ENCODE results near the gene INSC.
A peak's percentile ranks its signal among the peaks of the same experiment; 100 is the strongest.

INSC gene

DNA sequence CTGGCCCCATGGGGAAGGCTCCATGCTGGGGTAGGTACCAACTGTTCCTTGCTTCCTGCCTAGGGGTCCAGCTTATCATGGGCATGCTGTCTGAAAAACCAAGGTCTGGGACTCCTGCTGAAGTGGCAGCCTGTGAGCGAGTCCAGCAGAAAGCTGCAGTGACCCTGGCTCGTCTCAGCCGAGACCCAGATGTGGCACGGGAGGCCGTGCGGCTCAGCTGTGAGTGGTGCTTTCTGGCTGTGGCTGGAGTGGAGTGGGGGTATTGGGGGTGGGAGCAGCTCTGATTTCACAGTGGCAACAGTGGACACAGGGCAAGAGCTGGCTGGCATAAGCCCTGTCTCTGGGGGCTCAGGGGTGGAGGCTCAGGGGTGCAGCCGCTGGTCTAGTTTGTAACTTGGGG lies 124.1 kb downstream of the INSC start:
- Histone ChIP-seq H3K9me3 (no peaks in the 10 kb centered on the region), H3K4me1 (no peaks in the 10 kb centered on the region), H3K4me3 (no peak overlapping the region), H3K36me3 (replicated peaks) (no peaks in the 10 kb centered on the region), H3K27me3 (ENCODE audit: low read depth) (no peaks in the 10 kb centered on the region)
- in situ Hi-C loops (cut with MboI; ENCODE audit: low sequenced_read_pairs): no loop called here
- DNase-seq (ENCODE audit: low spot score in 2 of 2): no peak

- in situ Hi-C loops (cut with MboI; ENCODE audit: low sequenced_read_pairs): no loop called here
- H3K4me1 ChIP-seq: no peaks in the 10 kb centered on the region
- no peaks in the 10 kb centered on the region for H3K27me3 ChIP-seq (ENCODE audit: low read depth)
- H3K4me3 ChIP-seq: no peak overlapping the region
- no peaks in the 10 kb centered on the region for H3K36me3 ChIP-seq (replicated peaks)
- H3K9me3 ChIP-seq: no peaks in the 10 kb centered on the region
- DNase-seq (ENCODE audit: low spot score in 2 of 2): no peak
Observed at GRCh38 chr11:15248749-15249148, 134.0 kb downstream of the INSC start.

- no peaks in the 10 kb centered on the region for H3K4me1 ChIP-seq
- in situ Hi-C loops (cut with MboI; ENCODE audit: low sequenced_read_pairs): no loop called here
- no peak overlapping the region for H3K4me3 ChIP-seq
- H3K27me3 ChIP-seq (ENCODE audit: low read depth): no peaks in the 10 kb centered on the region
- no peaks in the 10 kb centered on the region for H3K36me3 ChIP-seq (replicated peaks)
- DNase-seq (ENCODE audit: low spot score in 2 of 2): peak in 1 of 2 experiments; percentile 15
- no peaks in the 10 kb centered on the region for H3K9me3 ChIP-seq
Observed at GRCh38 chr11:15258433-15259165, 143.9 kb downstream of the INSC start.

- no peaks in the 10 kb centered on the region for H3K9me3 ChIP-seq
- no peaks in the 10 kb centered on the region for H3K36me3 ChIP-seq (replicated peaks)
- no peaks in the 10 kb centered on the region for H3K4me1 ChIP-seq
- DNase-seq (ENCODE audit: low spot score in 2 of 2): no peak
- no peak overlapping the region for H3K4me3 ChIP-seq
- H3K27me3 ChIP-seq (ENCODE audit: low read depth): no peaks in the 10 kb centered on the region
- in situ Hi-C loops (cut with MboI; ENCODE audit: low sequenced_read_pairs): no loop called here
Observed at GRCh38 chr11:15266999-15267398, 152.3 kb downstream of the INSC start.

GRCh38 chr11:15268598-15268997 lies 153.9 kb downstream of the INSC start:
- DNase-seq (ENCODE audit: low spot score in 2 of 2): no peak
- H3K4me1 ChIP-seq: no peaks in the 10 kb centered on the region
- H3K27me3 ChIP-seq (ENCODE audit: low read depth): no peaks in the 10 kb centered on the region
- H3K9me3 ChIP-seq: no peaks in the 10 kb centered on the region
- H3K36me3 ChIP-seq (replicated peaks): no peaks in the 10 kb centered on the region
- in situ Hi-C loops (cut with MboI; ENCODE audit: low sequenced_read_pairs): no loop called here
- no peak overlapping the region for H3K4me3 ChIP-seq

DNA sequence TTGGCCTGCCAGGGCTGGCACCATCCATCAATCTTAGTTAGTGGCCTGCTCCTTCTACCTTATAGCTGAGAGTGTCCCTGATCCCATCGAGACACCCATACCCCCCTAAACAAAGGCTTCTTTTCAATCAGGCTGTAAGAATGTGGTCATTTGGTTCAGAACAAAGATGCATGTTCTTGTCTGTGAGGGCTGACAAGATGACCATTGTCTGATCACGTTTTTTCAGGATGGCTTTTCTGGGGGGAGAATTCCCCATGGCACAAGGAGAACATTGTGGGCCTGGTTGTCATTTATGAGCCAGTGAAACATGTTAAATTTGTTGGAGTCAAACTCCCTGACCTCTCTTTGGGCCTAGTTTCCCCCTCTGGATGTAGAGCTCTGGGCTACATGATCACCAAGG lies 160.4 kb downstream of the INSC start:
- Histone ChIP-seq H3K36me3 (replicated peaks) (no peaks in the 10 kb centered on the region), H3K4me3 (no peak overlapping the region), H3K9me3 (no peaks in the 10 kb centered on the region), H3K27me3 (ENCODE audit: low read depth) (no peaks in the 10 kb centered on the region), H3K4me1 (no peaks in the 10 kb centered on the region)
- in situ Hi-C loops (cut with MboI; ENCODE audit: low sequenced_read_pairs): no loop called here
- no peak for DNase-seq (ENCODE audit: low spot score in 2 of 2)

DNA sequence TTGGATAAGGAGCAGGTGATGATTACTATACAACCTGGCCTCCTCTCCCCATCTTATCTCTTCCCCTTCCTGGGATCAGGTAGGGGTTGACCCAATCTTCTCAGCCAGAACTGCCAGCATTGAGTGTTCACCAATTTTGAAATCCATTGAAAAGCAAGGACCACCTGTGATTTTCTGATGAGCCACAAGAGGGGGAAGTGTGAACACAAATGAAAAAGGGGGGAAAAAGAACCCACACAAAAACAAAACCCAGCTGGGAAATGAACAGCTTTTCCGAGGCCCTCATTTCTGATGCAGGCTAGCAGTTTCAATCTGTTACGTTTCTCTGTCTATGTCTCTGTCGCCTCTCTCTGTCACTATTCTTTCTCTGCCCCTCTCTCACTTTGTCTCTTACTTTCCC lies 161.9 kb downstream of the INSC start:
- H3K4me3 ChIP-seq: no peak overlapping the region
- no peak for DNase-seq (ENCODE audit: low spot score in 2 of 2)
- in situ Hi-C loops (cut with MboI; ENCODE audit: low sequenced_read_pairs): no loop called here
- no peaks in the 10 kb centered on the region for H3K27me3 ChIP-seq (ENCODE audit: low read depth)
- no peaks in the 10 kb centered on the region for H3K36me3 ChIP-seq (replicated peaks)
- H3K9me3 ChIP-seq: no peaks in the 10 kb centered on the region
- H3K4me1 ChIP-seq: no peaks in the 10 kb centered on the region

DNA sequence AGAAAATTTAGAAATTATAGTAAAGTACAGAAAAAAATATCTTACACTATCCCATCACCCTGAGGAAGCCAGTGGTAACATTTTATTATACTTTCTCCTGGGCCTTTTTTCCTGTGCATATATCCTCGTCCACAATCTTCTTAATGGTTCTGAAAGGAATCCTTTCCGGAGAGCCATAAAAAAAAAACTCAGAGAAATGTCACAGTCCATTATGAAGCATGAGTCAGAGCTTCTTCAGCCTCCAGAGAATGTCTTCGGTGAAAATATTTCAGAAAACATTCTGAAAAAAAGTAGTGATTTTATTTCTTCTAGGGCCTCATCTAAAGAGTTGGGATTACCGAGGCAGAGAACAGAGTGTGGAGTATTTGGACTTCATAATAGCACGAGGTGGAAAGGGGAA lies 163.4 kb downstream of the INSC start:
- no peaks in the 10 kb centered on the region for H3K4me1 ChIP-seq
- H3K36me3 ChIP-seq (replicated peaks): no peaks in the 10 kb centered on the region
- H3K9me3 ChIP-seq: no peaks in the 10 kb centered on the region
- H3K4me3 ChIP-seq: no peak overlapping the region
- in situ Hi-C loops (cut with MboI; ENCODE audit: low sequenced_read_pairs): no loop called here
- no peak for DNase-seq (ENCODE audit: low spot score in 2 of 2)
- no peaks in the 10 kb centered on the region for H3K27me3 ChIP-seq (ENCODE audit: low read depth)

GRCh38 chr11:15280393-15280792 lies 165.7 kb downstream of the INSC start:
- H3K4me1 ChIP-seq: no peaks in the 10 kb centered on the region
- H3K4me3 ChIP-seq: no peak overlapping the region
- in situ Hi-C loops (cut with MboI; ENCODE audit: low sequenced_read_pairs): no loop called here
- DNase-seq (ENCODE audit: low spot score in 2 of 2): no peak
- no peaks in the 10 kb centered on the region for H3K36me3 ChIP-seq (replicated peaks)
- H3K9me3 ChIP-seq: no peaks in the 10 kb centered on the region
- H3K27me3 ChIP-seq (ENCODE audit: low read depth): no peaks in the 10 kb centered on the region

DNA sequence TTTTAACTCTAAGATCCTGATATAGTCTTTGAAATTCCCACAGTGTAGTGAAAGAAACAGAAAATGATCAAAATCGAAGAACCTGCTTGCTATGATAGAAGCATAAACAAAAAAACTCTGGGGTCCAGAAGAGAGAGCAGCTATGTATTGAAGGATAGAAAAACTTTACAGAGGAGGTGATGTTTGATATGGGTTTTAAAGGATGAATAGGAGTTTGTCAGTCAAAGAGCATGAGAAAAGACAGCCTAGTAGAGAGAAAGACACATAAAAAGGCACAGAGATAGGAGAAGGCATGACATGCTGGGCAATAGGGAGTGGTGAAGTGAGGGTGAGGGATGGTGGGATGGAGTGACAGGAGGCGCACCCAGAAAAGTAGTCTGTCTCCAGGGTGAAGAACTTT lies 168.0 kb downstream of the INSC start:
- no peaks in the 10 kb centered on the region for H3K27me3 ChIP-seq (ENCODE audit: low read depth)
- H3K4me3 ChIP-seq: no peak overlapping the region
- no peaks in the 10 kb centered on the region for H3K36me3 ChIP-seq (replicated peaks)
- no peak for DNase-seq (ENCODE audit: low spot score in 2 of 2)
- no peaks in the 10 kb centered on the region for H3K9me3 ChIP-seq
- in situ Hi-C loops (cut with MboI; ENCODE audit: low sequenced_read_pairs): no loop called here
- no peaks in the 10 kb centered on the region for H3K4me1 ChIP-seq

- no peaks in the 10 kb centered on the region for H3K27me3 ChIP-seq (ENCODE audit: low read depth)
Observed at GRCh38 chr11:15286465-15286864, 171.7 kb downstream of the INSC start.

GRCh38 chr11:15288863-15289262 lies 174.1 kb downstream of the INSC start:
- in situ Hi-C loops (cut with MboI; ENCODE audit: low sequenced_read_pairs): no loop called here
- Histone ChIP-seq H3K27me3 (ENCODE audit: low read depth) (no peaks in the 10 kb centered on the region), H3K4me3 (no peak overlapping the region), H3K4me1 (no peaks in the 10 kb centered on the region), H3K9me3 (no peaks in the 10 kb centered on the region), H3K36me3 (replicated peaks) (no peaks in the 10 kb centered on the region)
- no peak for DNase-seq (ENCODE audit: low spot score in 2 of 2)

More at GRCh38 chr11:15286465-15286864, 171.7 kb downstream of the INSC start:
- no peak overlapping the region for H3K4me3 ChIP-seq
- H3K4me1 ChIP-seq: no peaks in the 10 kb centered on the region
- in situ Hi-C loops (cut with MboI; ENCODE audit: low sequenced_read_pairs): no loop called here
- no peak for DNase-seq (ENCODE audit: low spot score in 2 of 2)
- H3K9me3 ChIP-seq: no peaks in the 10 kb centered on the region
- no peaks in the 10 kb centered on the region for H3K36me3 ChIP-seq (replicated peaks)

DNA sequence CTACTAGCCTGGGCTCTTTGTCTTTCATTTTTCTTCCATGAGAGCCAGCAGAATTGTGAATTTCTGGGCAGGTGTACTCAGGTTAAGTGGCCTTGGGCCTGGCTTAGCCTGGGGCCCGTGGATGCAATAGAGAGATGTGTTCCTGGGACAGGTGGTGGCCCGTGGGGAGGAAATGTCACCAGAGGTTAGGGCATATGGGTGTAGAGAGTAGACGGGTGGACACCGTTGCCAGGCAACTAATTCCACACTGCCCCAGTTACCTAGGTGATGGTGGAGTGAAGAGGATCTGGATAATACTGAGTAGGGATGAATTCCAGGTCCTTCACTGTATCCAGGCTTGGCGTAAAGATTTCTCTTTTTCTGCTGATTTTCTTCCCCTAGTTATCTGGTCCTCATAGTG lies 175.0 kb downstream of the INSC start:
- DNase-seq (ENCODE audit: low spot score in 2 of 2): no peak
- H3K36me3 ChIP-seq (replicated peaks): no peaks in the 10 kb centered on the region
- no peaks in the 10 kb centered on the region for H3K9me3 ChIP-seq
- H3K4me1 ChIP-seq: no peaks in the 10 kb centered on the region
- no peaks in the 10 kb centered on the region for H3K27me3 ChIP-seq (ENCODE audit: low read depth)
- H3K4me3 ChIP-seq: no peak overlapping the region
- in situ Hi-C loops (cut with MboI; ENCODE audit: low sequenced_read_pairs): no loop called here

DNA sequence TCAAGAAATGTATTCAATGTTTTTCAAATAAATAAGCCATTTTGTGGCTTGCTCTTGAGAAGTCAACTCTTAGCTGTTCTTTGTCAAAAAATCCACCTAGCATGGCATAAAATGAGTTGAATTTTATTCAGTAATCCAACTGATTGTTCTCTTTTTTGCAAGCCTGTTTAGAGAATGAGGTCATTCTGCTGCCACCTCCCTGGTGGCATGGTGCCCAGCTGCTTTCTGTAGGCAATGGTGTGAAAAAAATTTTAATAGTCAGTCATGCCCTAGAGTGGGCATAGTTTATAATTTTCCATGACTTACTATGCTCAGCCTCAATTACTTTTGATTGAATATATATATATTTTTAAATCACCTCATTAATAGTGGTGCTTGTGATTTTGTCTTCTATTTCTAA lies 177.2 kb downstream of the INSC start:
- in situ Hi-C loops (cut with MboI; ENCODE audit: low sequenced_read_pairs): no loop called here
- Histone ChIP-seq H3K9me3 (no peaks in the 10 kb centered on the region), H3K27me3 (ENCODE audit: low read depth) (no peaks in the 10 kb centered on the region), H3K4me3 (no peak overlapping the region), H3K4me1 (no peaks in the 10 kb centered on the region), H3K36me3 (replicated peaks) (no peaks in the 10 kb centered on the region)
- no peak for DNase-seq (ENCODE audit: low spot score in 2 of 2)

Data from HAP-1 (cell line).